Uterus (tissue), 4 donors: ENCODE results near the gene TNFSF9. TPM values are rescaled to one million over a fixed set of nuclear protein-coding genes. Genes with fewer than 3 reads are reported as not detected.
A peak's percentile ranks its signal among the peaks of the same experiment; 100 is the strongest.

Source experiments
- DNase-seq, 2 donors: peaks; one replicate each; pipeline ENCODE4 v3.0.0-alpha.2; 2019 to 2020
- H3K27ac ChIP-seq, 2 donors: fragments of 200-600 bp; sonication (generic); 1 replicate in 1 of 2; 2 replicates in 1 of 2; pipeline ENCODE4 v1.5.1; 2016 to 2018
- H3K27me3 ChIP-seq, 2 donors: fragments of 200-600 bp; sonication (generic); one replicate each; pipeline ENCODE4 v1.5.1; 2018 to 2019; ENCODE audit warnings: control low read depth in 1 of 2
- H3K36me3 ChIP-seq, 2 donors: fragments of 200-600 bp; sonication (generic); one replicate each; pipeline ENCODE4 v1.5.1; 2019; ENCODE audit warnings: control low read depth in 1 of 2
- H3K4me1 ChIP-seq, 2 donors: fragments of 200-600 bp; sonication (generic); one replicate each; pipeline ENCODE4 v1.5.1; 2018 to 2019; ENCODE audit warnings: control low read depth in 1 of 2
- H3K4me3 ChIP-seq, 2 donors: fragments of 200-600 bp; sonication (generic); 1 replicate in 1 of 2; 2 replicates in 1 of 2; pipeline ENCODE4 v1.5.1; 2018 to 2019; ENCODE audit warnings: mild to moderate bottlenecking in 1 of 2
- H3K9me3 ChIP-seq, 2 donors: fragments of 200-600 bp; sonication (generic); one replicate each; pipeline ENCODE4 v1.5.1; 2019; ENCODE audit warnings: control low read depth in 1 of 2
- CTCF ChIP-seq, 4 experiments: fragments of 200-600 bp in 2 of 4; fragments of 450-650 bp in 2 of 4; sonication (generic) in 2 of 4; IDR thresholded peaks; one replicate each; pipeline ENCODE4 v1.5.1; 2016 to 2019; ENCODE audit warnings: antibody characterized with exemption in 4 of 4, mild to moderate bottlenecking in 2 of 4, moderate library complexity in 1 of 4
- POLR2A ChIP-seq, 2 donors: fragments of 450-650 bp; IDR thresholded peaks; one replicate each; pipeline ENCODE4 v1.6.1; 2016; ENCODE audit warnings: antibody characterized with exemption in 2 of 2, mild to moderate bottlenecking in 1 of 2, moderate library complexity in 1 of 2
- intact Hi-C: fragments of 100-400 bp; cut with DNase I; formaldehyde crosslinking; loops from one replicate; pipeline ENCODE4 v1.15.1; 2023; ENCODE audit warnings: low total_unique reads
- total RNA-seq, 4 donors: library from RNA; depleted of rRNA in 3 of 4; stranded (reverse); fragments of >200 nt in 3 of 4; gene quantifications; one replicate each; pipeline versions ENCODE4 v1.1.0 to v1.2.4, GENCODE V29; 2014 to 2023
- donor health status: DM: yes; HTN: yes; CAD: no.

Gene TNFSF9
- under 1 TPM in 1 of 4 donors, not detected in 3; 0.28 TPM for total RNA-seq

GRCh38 chr19:6530386-6531162, at the start of gene TNFSF9:
Gene TNFSF9, plus strand, starts transcription at chr19:6531026. Its CDS starts 11 bp downstream, at chr19:6531037.
- TF ChIP-seq POLR2A (IDR thresholded peaks at IDR 0.05) = peak; percentile 67 to 87
- TF ChIP-seq CTCF (IDR thresholded peaks at IDR 0.05) = no peak
- peaks cover 0 to 6% of the 10 kb centered on the region in 2 donors for H3K4me1 ChIP-seq
- H3K4me3 ChIP-seq = peak within 1 kb of the TSS; percentile 34 to 37
- DNase-seq = peak; percentile 78 to 80
- peak within 1 kb of the TSS; percentile 34 to 65 for H3K27ac ChIP-seq
- H3K9me3 ChIP-seq = no peaks in the 10 kb centered on the region
- intact Hi-C loops = no loop called here
- H3K27me3 ChIP-seq = peaks cover 0 to 4% of the 10 kb centered on the region in 2 donors
- H3K36me3 ChIP-seq = no peaks in the 10 kb centered on the region

GRCh38 chr19:6481541-6482342, 49.1 kb upstream of the TNFSF9 start, which contains the start of gene DENND1C:
Gene DENND1C, minus strand, starts transcription at chr19:6481787. Its CDS starts 92 bp downstream, at chr19:6481695.
- no peak for DNase-seq
- intact Hi-C loops = no loop called here
- Histone ChIP-seq H3K27me3 (peaks cover 0 to 3% of the 10 kb centered on the region in 2 donors), H3K27ac (no peak within 1 kb of the TSS), H3K36me3 (no peaks in the 10 kb centered on the region), H3K4me1 (peaks cover 0 to 4% of the 10 kb centered on the region in 2 donors), H3K4me3 (no peak within 1 kb of the TSS), H3K9me3 (no peaks in the 10 kb centered on the region)
- TF ChIP-seq CTCF (IDR thresholded peaks at IDR 0.05) = peak in 1 of 4 experiments; percentile 4
- no peak for TF ChIP-seq POLR2A (IDR thresholded peaks at IDR 0.05)

- no peaks in the 10 kb centered on the region for H3K4me1 ChIP-seq
- no peaks in the 10 kb centered on the region for H3K27me3 ChIP-seq
- DNase-seq = no peak
- intact Hi-C loops = no loop called here
- no peak overlapping the region for H3K4me3 ChIP-seq
- H3K36me3 ChIP-seq = no peaks in the 10 kb centered on the region
- TF ChIP-seq CTCF (IDR thresholded peaks at IDR 0.05) = no peak
- no peak for TF ChIP-seq POLR2A (IDR thresholded peaks at IDR 0.05)
- H3K9me3 ChIP-seq = no peaks in the 10 kb centered on the region
- H3K27ac ChIP-seq = no peak overlapping the region
Observed at GRCh38 chr19:6482343-6482686, 48.5 kb upstream of the TNFSF9 start.

GRCh38 chr19:6483235-6483634, 47.6 kb upstream of the TNFSF9 start:
- Histone ChIP-seq H3K27me3 (no peaks in the 10 kb centered on the region), H3K9me3 (no peaks in the 10 kb centered on the region), H3K36me3 (no peaks in the 10 kb centered on the region), H3K4me1 (no peaks in the 10 kb centered on the region), H3K27ac (no peak overlapping the region), H3K4me3 (no peak overlapping the region)
- no peak for DNase-seq
- TF ChIP-seq CTCF (IDR thresholded peaks at IDR 0.05) = no peak
- TF ChIP-seq POLR2A (IDR thresholded peaks at IDR 0.05) = no peak
- intact Hi-C loops = no loop called here

- Histone ChIP-seq H3K4me1 (no peaks in the 10 kb centered on the region), H3K27me3 (no peaks in the 10 kb centered on the region), H3K27ac (no peak overlapping the region), H3K4me3 (no peak overlapping the region), H3K36me3 (no peaks in the 10 kb centered on the region), H3K9me3 (no peaks in the 10 kb centered on the region)
- no peak for TF ChIP-seq POLR2A (IDR thresholded peaks at IDR 0.05)
- TF ChIP-seq CTCF (IDR thresholded peaks at IDR 0.05) = no peak
- intact Hi-C loops = no loop called here
- no peak for DNase-seq
Observed at GRCh38 chr19:6484230-6484629, 46.6 kb upstream of the TNFSF9 start.
